Hepatocyte (in vitro differentiated cells): ENCODE data around the gene ZNF253. TPM values are rescaled to one million over a fixed set of nuclear protein-coding genes. Genes with fewer than 3 reads are reported as not detected.
"Not testable (repeated sequence)": the region's sequence is repeated elsewhere in the genome, so short reads cannot be mapped to it uniquely, and the experiment has no call there.

ENCODE experiments used
- DNase-seq: peaks from one replicate; pipeline ENCODE4 v3.0.0-alpha.2; 2016; ENCODE audit warnings: low spot score
- H2AFZ ChIP-seq: fragments of 200-600 bp; sonication (generic); 2 replicates; pipeline ENCODE4 v1.6.0; 2016; ENCODE audit warnings: antibody characterized with exemption, mild to moderate bottlenecking
- H3K27ac ChIP-seq: fragments of 200-600 bp; sonication (generic); 2 replicates; pipeline ENCODE4 v1.5.1; 2016; ENCODE audit warnings: mild to moderate bottlenecking
- H3K27me3 ChIP-seq: fragments of 200-600 bp; sonication (generic); 2 replicates; pipeline ENCODE4 v1.6.1; 2016
- H3K36me3 ChIP-seq: fragments of 200-600 bp; sonication (generic); replicated peaks from 2 replicates; pipeline ENCODE4 v1.5.1; 2016; ENCODE audit warnings: low read depth; ENCODE audit not compliant: insufficient read depth
- H3K4me1 ChIP-seq: fragments of 200-600 bp; sonication (generic); 2 replicates; pipeline ENCODE4 v1.5.1; 2016; ENCODE audit warnings: mild to moderate bottlenecking, moderate library complexity; ENCODE audit not compliant: insufficient read depth
- H3K4me2 ChIP-seq: fragments of 200-600 bp; sonication (generic); 2 replicates; pipeline ENCODE4 v1.6.0; 2016
- H3K4me3 ChIP-seq: fragments of 200-600 bp; sonication (generic); 2 replicates; pipeline ENCODE4 v1.5.1; 2016; ENCODE audit warnings: mild to moderate bottlenecking
- H3K79me2 ChIP-seq: fragments of 200-600 bp; sonication (generic); 2 replicates; pipeline ENCODE4 v1.6.0; 2017; ENCODE audit warnings: mild to moderate bottlenecking
- H3K9me2 ChIP-seq: fragments of 200-600 bp; sonication (generic); replicated peaks from 2 replicates; pipeline ENCODE4 v1.6.0; 2017; ENCODE audit warnings: mild to moderate bottlenecking; ENCODE audit not compliant: insufficient read depth
- H3K9me3 ChIP-seq: fragments of 200-600 bp; sonication (generic); 2 replicates; pipeline ENCODE4 v1.5.1; 2016; ENCODE audit warnings: low read depth, mild to moderate bottlenecking
- H4K20me1 ChIP-seq: fragments of 200-600 bp; sonication (generic); 2 replicates; pipeline ENCODE4 v1.6.0; 2016; ENCODE audit warnings: mild to moderate bottlenecking; ENCODE audit not compliant: insufficient read depth, poor library complexity, severe bottlenecking
- EZH2 ChIP-seq: fragments of 200-600 bp; sonication (generic); IDR thresholded peaks from 2 replicates; pipeline ENCODE4 v1.6.1; 2016; ENCODE audit warnings: antibody characterized with exemption, mild to moderate bottlenecking, borderline replicate concordance
- EZH2phosphoT487 ChIP-seq: fragments of 200-600 bp; sonication (generic); IDR thresholded peaks from one replicate; pipeline ENCODE4 v1.6.1; 2018; ENCODE audit warnings: antibody characterized with exemption, mild to moderate bottlenecking, low read depth, moderate library complexity; ENCODE audit not compliant: unreplicated experiment, severe bottlenecking
- WGBS: methylation state at CpG from one replicate; pipeline ENCODE4 v1.1.6; 2016; ENCODE audit warnings: low lambda C conversion rate; ENCODE audit errors: missing lambda C conversion rate; 5-methylcytosine and 5-hydroxymethylcytosine counted together
- polyA plus RNA-seq: library from polyadenylated mRNA; unstranded; fragments of >200 nt; fragmentation: Nextera tagmentation; extraction: Ambion mirVana; gene quantifications from 2 replicates; pipeline ENCODE4 v1.2.1, GENCODE V29; 2016
- total RNA-seq: library from RNA; depleted of rRNA; stranded (reverse); fragments of >200 nt; gene quantifications from 2 replicates; pipeline ENCODE4 v1.2.3, GENCODE V29; 2014
- TF ChIP-seq, protein P1 (sequence below): fragments of 200-600 bp; sonication (generic); IDR thresholded peaks from 2 replicates; pipeline ENCODE4 v1.5.1; 2016; ENCODE audit warnings: antibody characterized with exemption, mild to moderate bottlenecking; ENCODE audit not compliant: poor library complexity

Gene ZNF253
- total and polyA plus RNA-seq, 2 experiments from 2014 or later = 5.0 to 12.3 TPM

DNA sequence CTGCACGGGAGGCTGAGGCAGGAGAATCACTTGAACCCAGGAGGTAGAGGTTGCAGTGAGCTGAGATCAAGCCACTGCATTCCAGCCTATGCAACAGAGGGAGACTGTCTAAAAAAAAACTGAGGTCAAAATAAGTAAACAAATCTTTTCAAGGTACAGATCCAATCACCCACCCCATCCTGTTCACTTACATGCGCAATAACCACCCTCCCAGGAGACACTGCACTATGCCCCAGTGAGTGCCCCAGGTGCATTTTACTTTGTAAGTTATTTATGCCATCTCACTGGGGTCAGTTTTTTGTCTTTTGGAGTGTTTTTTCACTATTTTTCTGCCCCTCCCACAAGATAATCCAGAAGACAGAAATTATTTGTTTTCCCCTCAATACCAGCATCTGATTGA is 6.9 kb upstream of the ZNF253 start:
- H2AFZ ChIP-seq = no peak overlapping the region
- H3K9me3 ChIP-seq = no peaks in the 10 kb centered on the region
- H3K4me1 ChIP-seq = no peaks in the 10 kb centered on the region
- H3K4me2 ChIP-seq = no peak overlapping the region
- H3K9me2 ChIP-seq = no peaks in the 10 kb centered on the region
- no peak for DNase-seq
- no peak overlapping the region for H3K27ac ChIP-seq
- H3K27me3 ChIP-seq = no peaks in the 10 kb centered on the region
- TF ChIP-seq EZH2 = no peak
- no peak for TF ChIP-seq EZH2phosphoT487
- TF ChIP-seq, protein P1, sequence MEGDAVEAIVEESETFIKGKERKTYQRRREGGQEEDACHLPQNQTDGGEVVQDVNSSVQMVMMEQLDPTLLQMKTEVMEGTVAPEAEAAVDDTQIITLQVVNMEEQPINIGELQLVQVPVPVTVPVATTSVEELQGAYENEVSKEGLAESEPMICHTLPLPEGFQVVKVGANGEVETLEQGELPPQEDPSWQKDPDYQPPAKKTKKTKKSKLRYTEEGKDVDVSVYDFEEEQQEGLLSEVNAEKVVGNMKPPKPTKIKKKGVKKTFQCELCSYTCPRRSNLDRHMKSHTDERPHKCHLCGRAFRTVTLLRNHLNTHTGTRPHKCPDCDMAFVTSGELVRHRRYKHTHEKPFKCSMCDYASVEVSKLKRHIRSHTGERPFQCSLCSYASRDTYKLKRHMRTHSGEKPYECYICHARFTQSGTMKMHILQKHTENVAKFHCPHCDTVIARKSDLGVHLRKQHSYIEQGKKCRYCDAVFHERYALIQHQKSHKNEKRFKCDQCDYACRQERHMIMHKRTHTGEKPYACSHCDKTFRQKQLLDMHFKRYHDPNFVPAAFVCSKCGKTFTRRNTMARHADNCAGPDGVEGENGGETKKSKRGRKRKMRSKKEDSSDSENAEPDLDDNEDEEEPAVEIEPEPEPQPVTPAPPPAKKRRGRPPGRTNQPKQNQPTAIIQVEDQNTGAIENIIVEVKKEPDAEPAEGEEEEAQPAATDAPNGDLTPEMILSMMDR = no peak
- no peaks in the 10 kb centered on the region for H3K36me3 ChIP-seq
- no peaks in the 10 kb centered on the region for H3K79me2 ChIP-seq
- H3K4me3 ChIP-seq = no peak overlapping the region
- H4K20me1 ChIP-seq = no peaks in the 10 kb centered on the region
- 95% methylated on average over 2 of the region's 2 CpGs for WGBS

DNA sequence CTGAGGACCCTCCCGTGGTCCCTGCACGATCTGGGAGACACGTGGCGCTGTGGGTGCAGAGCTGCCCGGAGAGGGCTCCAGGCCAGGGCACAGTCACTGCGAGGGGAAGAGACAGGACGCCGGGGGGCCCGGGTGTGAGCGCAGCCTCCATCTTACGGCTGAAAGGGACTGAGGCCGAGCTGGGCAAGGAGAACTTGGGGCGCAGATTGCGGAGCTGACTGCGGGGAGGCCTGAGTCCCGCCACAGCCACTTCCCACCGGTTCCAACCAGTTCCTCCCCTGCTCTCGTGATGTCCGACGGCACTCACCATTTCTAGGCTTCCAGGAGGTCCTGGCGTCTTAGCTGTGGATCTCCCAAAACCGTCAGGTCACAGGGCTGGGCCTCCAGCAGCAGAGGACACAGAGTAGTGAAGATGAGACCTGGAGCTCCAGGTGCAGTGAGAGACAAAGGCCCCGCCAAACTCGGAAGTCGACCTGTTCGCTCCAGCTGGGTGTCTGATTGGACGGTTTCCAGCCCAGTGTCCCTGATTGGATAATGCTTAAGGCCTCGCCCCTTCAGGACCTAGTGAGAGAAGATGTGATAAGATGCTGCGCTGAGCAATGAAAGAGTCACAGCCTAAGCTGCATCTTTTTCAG is 4.8 kb upstream of the ZNF253 start:
- Histone ChIP-seq H3K9me2 (no peaks in the 10 kb centered on the region), H3K79me2 (no peaks in the 10 kb centered on the region), H3K4me1 (no peaks in the 10 kb centered on the region), H3K4me3 (no peak overlapping the region), H3K27ac (no peak overlapping the region), H3K4me2 (peak overlapping the region; percentile 20), H2AFZ (no peak overlapping the region), H3K27me3 (no peaks in the 10 kb centered on the region), H3K9me3 (no peaks in the 10 kb centered on the region), H4K20me1 (no peaks in the 10 kb centered on the region), H3K36me3 (no peaks in the 10 kb centered on the region)
- DNase-seq = peak; percentile 28
- TF ChIP-seq, protein P1 = no peak
- TF ChIP-seq EZH2 = no peak
- TF ChIP-seq EZH2phosphoT487 = no peak
- 60% methylated on average over 29 of the region's 29 CpGs for WGBS

- H3K27ac ChIP-seq = peak overlapping the region; percentile 94
- no peaks in the 10 kb centered on the region for H4K20me1 ChIP-seq
- TF ChIP-seq EZH2phosphoT487 = no peak
- TF ChIP-seq, protein P1 = no peak
- no peak for TF ChIP-seq EZH2
- no peaks in the 10 kb centered on the region for H3K9me2 ChIP-seq
- peak; percentile 43 for DNase-seq
- peaks cover 54% of the 10 kb centered on the region for H3K79me2 ChIP-seq
- H3K4me1 ChIP-seq = no peaks in the 10 kb centered on the region
- peak overlapping the region; percentile 76 for H3K4me3 ChIP-seq
- WGBS = 2% methylated on average over 23 of the region's 23 CpGs
- no peaks in the 10 kb centered on the region for H3K36me3 ChIP-seq
- peak overlapping the region; percentile 95 for H2AFZ ChIP-seq
- no peaks in the 10 kb centered on the region for H3K27me3 ChIP-seq
- H3K4me2 ChIP-seq = peak overlapping the region; percentile 91
- H3K9me3 ChIP-seq = peaks cover 24% of the 10 kb centered on the region
Observed at GRCh38 chr19:19866611-19867248, 1.0 kb downstream of the ZNF253 start.

DNA sequence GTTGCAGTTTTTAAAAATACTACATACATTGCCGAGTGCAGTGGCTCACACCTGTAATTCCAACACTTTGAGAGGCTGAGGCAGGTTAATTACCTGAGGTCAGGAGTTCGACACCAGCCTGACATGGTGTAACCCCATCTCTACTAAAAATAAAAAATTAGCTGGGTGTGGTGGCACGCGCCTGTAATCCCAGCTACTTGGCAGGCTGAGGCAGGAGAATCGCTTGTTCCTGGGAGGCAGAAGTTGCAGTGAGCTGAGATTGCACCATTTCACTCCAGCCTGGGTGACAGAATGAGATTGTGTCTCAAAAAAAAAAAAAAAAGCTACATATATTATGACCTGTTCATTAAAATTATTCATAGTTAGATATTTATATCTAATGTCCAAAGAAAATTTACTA is 4.4 kb downstream of the ZNF253 start:
- DNase-seq, H3K4me3 ChIP-seq, H3K4me2 ChIP-seq, H3K4me1 ChIP-seq, H3K27me3 ChIP-seq, H3K36me3 ChIP-seq, H3K27ac ChIP-seq, H2AFZ ChIP-seq, H4K20me1 ChIP-seq, H3K9me2 ChIP-seq: not testable (repeated sequence)
- Histone ChIP-seq H3K9me3 (peaks cover 43% of the 10 kb centered on the region), H3K79me2 (peaks cover 86% of the 10 kb centered on the region)
- 98% methylated on average over 5 of the region's 5 CpGs for WGBS
